OCI-M2 (cell line): ENCODE results near the gene CFLAR.

Source experiments
- DNase-seq: peaks from one replicate; lab custom pipeline; 2025; ENCODE audit not compliant: unreplicated experiment; lab: John Stamatoyannopoulos, UW

The CFLAR gene

DNA sequence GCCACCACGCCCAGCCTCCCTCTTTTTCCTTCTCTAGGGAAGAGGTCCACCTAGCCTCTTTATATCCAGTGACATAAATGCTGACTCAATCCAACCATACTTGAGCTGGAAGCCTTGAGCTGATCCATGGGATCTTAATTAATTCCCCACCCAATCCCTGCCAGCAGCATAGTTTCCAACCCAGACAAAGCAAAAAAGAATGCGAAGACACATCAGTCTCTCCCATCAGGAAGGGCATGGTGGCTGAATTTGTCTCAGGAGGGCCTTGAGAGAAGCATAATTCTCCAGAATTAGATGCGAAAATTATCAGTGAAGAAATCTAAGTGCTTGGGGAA is 89.5 kb downstream of the CFLAR start:
- no peak for DNase-seq

- DNase-seq, result no peak
Measured at GRCh38 chr2:201208563-201209252, 92.7 kb downstream of the CFLAR start.

- DNase-seq, result no peak
Measured at GRCh38 chr2:201215963-201216362, 100.0 kb downstream of the CFLAR start.

GRCh38 chr2:201216918-201217317 is 101.0 kb downstream of the CFLAR start:
- no peak for DNase-seq

DNA sequence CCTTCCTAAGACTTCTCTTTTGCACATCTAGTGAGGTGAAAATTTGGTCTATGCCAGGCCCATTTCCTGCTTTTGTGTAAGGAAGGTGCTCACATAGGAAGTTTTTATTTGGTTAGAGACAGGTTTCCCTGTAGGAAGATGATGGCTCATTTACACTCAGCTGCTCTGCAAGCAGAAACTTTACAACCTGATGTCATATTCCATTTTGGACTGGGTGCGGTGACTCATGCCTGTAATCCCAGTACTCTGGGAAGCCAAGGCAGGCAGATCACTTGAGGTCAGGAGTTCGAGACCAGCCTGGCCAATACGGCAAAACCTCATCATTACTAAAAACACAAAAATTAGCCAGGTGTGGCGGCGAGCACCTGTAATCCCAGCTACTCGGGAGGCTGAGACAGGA is 102.8 kb downstream of the CFLAR start:
- no peak for DNase-seq

DNA sequence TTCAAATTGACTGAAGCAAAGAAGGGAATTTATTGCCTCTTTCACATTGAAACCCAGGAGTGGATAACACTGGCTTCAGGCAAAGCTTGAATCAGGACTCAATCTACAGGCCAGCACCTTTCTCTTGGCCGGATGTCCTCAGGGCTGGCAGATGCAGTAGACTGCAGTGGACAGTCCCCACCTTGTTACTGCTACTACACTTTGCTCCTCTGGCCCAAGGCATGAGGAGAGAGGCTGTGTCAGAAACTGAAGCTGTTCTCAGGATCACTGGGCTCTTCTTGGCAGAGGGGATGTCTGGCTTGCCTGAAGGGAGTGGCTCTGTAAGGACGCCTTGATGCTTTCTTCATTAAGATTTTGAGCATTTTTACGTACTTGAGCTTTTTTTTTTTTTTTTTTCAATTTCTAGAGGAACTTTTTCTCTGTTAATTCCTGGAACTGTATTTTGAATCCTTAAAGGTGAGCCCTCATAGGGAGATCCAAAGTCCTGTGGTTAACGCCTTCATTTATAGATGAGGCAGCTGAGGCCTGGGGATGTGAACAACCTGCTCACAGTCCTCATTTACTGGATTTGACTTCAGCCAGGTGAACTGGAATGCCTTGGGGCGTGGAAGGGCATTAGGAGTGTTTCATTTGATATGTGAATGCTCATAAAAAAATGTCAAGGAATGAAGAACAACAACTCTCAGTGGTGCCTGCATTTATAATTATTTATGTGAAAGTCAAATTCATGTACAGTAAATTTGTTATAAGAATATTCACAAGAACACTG is 103.5 kb downstream of the CFLAR start:
- DNase-seq, result no peak

DNA sequence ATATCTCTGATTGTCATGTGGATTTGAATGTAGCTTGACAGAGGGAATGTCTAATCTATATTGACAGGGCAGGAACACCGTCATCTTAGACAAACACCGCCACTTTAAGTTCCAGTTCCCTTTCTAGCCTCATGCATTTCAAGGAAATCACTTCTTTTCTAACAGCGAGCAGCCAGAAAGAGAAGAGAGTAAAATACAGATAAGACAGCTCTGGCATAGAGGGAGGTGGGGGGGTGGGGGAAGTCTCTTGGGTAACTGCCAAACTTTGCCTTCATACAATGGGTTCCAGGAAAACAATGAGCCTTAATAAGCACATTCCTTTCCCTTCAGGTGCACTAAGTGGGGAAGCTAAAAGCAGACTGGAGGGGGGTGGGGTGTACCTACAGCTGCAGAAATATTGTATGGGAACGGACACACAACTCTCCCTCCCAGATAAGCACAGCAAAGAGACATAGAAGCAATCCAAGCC is 104.2 kb downstream of the CFLAR start:
- DNase-seq, result peak; percentile 34

DNA sequence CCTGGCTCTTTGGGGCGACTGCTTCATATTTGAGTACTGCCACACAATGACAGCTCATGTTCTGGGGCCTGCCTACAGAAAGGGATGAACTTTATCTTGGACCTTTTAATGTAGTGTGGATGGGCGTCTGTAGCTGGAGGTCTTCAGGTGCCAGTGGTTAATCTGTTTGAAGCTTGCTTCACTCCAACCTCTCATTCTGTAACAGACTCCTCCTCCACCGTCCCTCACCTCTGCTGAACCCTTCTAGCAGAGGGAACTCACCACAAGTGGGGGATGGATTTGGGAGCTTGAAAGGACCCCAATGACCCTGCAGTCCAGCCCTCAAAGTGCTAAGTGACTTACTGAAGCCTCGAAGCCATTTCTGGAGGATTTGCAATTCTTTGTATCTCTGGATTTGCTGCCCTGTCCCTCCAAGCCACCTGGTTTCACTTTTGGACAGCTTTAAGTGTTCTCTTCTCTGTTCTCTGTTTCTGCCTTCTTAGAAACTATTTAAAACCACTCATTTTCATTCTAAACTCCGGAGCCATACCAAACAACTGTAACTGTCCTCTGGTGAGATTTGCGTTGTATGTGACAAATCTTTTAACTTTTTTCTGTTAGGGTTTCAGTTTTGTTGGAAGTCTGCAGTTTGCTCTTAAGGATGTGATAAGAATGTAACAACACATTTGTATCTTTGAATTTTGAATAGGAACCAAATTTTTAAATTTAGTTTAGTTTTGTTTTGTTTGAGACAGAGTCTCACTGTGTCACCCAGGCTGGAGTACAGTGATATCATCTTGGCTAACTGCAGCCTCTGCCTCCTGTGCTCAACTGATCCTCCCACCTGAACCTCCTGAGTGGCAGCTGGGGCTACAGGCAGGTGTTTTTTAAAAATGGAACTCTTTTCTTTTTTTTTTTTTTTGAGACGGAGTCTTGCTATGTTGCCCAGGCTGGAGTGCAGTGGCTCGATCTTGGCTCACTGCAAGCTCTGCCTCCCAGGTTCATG is 107.4 kb downstream of the CFLAR start:
- no peak for DNase-seq
